Measurements from ENCODE around the gene AGAP1.

The AGAP1 gene

GRCh38 chr2:235603659-235604058, 109.8 kb downstream of the AGAP1 start:
- H3K9me3 ChIP-seq (ENCODE audit: control insufficient read depth, insufficient read depth, low read length) = no peaks in the 10 kb centered on the region
- no peaks in the 10 kb centered on the region for H3K4me1 ChIP-seq (ENCODE audit: control insufficient read depth, low read length)
- TF ChIP-seq CTCF (IDR thresholded peaks at IDR 0.05; ENCODE audit: low read depth, low read length, poor library complexity, severe bottlenecking) = no peak
- no peak for TF ChIP-seq EZH2phosphoT487 (IDR thresholded peaks at IDR 0.05; ENCODE audit: borderline replicate concordance, low read length)
- no peaks in the 10 kb centered on the region for H4K20me1 ChIP-seq (ENCODE audit: control insufficient read depth, insufficient read depth, low read depth, low read length)
- H3K36me3 ChIP-seq (ENCODE audit: control insufficient read depth, low read length) = no peaks in the 10 kb centered on the region
- H3F3A ChIP-seq (ENCODE audit: control insufficient read depth, insufficient read depth) = no peaks in the 10 kb centered on the region
- H3K4me3 ChIP-seq (ENCODE audit: low read length) = no peak overlapping the region
- no peak overlapping the region for H3K27ac ChIP-seq (ENCODE audit: low read depth, low read length)
- no peaks in the 10 kb centered on the region for H3K27me3 ChIP-seq (ENCODE audit: control insufficient read depth, low read length)
- no peaks in the 10 kb centered on the region for H3K9me2 ChIP-seq (replicated peaks; ENCODE audit: control insufficient read depth, low read length)
- H3K4me2 ChIP-seq (ENCODE audit: low read length) = no peak overlapping the region
- H3K79me2 ChIP-seq (ENCODE audit: control insufficient read depth, low read length) = no peaks in the 10 kb centered on the region

- Histone ChIP-seq H3K9me2 (replicated peaks; ENCODE audit: control insufficient read depth, low read length) (no peaks in the 10 kb centered on the region), H3K9me3 (ENCODE audit: control insufficient read depth, insufficient read depth, low read length) (no peaks in the 10 kb centered on the region), H3K27ac (ENCODE audit: low read depth, low read length) (no peak overlapping the region), H3K27me3 (ENCODE audit: control insufficient read depth, low read length) (no peaks in the 10 kb centered on the region), H4K20me1 (ENCODE audit: control insufficient read depth, insufficient read depth, low read depth, low read length) (no peaks in the 10 kb centered on the region), H3K4me1 (ENCODE audit: control insufficient read depth, low read length) (no peaks in the 10 kb centered on the region), H3F3A (ENCODE audit: control insufficient read depth, insufficient read depth) (no peaks in the 10 kb centered on the region), H3K36me3 (ENCODE audit: control insufficient read depth, low read length) (no peaks in the 10 kb centered on the region), H3K79me2 (ENCODE audit: control insufficient read depth, low read length) (no peaks in the 10 kb centered on the region), H3K4me3 (ENCODE audit: low read length) (no peak overlapping the region), H3K4me2 (ENCODE audit: low read length) (no peak overlapping the region)
- TF ChIP-seq CTCF (IDR thresholded peaks at IDR 0.05; ENCODE audit: low read depth, low read length, poor library complexity, severe bottlenecking) (no peak), EZH2phosphoT487 (IDR thresholded peaks at IDR 0.05; ENCODE audit: borderline replicate concordance, low read length) (no peak)
These were observed 111.6 kb downstream of the AGAP1 start for GRCh38 chr2:235605312-235606003.

GRCh38 chr2:235606004-235606715, 112.3 kb downstream of the AGAP1 start:
- no peak overlapping the region for H3K4me3 ChIP-seq (ENCODE audit: low read length)
- no peak overlapping the region for H3K27ac ChIP-seq (ENCODE audit: low read depth, low read length)

More at GRCh38 chr2:235606004-235606715, 112.3 kb downstream of the AGAP1 start:
- no peaks in the 10 kb centered on the region for H3F3A ChIP-seq (ENCODE audit: control insufficient read depth, insufficient read depth)
- H3K27me3 ChIP-seq (ENCODE audit: control insufficient read depth, low read length) = no peaks in the 10 kb centered on the region
- no peak overlapping the region for H3K4me2 ChIP-seq (ENCODE audit: low read length)
- no peak for TF ChIP-seq EZH2phosphoT487 (IDR thresholded peaks at IDR 0.05; ENCODE audit: borderline replicate concordance, low read length)
- TF ChIP-seq CTCF (IDR thresholded peaks at IDR 0.05; ENCODE audit: low read depth, low read length, poor library complexity, severe bottlenecking) = no peak
- H4K20me1 ChIP-seq (ENCODE audit: control insufficient read depth, insufficient read depth, low read depth, low read length) = no peaks in the 10 kb centered on the region
- H3K4me1 ChIP-seq (ENCODE audit: control insufficient read depth, low read length) = no peaks in the 10 kb centered on the region
- no peaks in the 10 kb centered on the region for H3K36me3 ChIP-seq (ENCODE audit: control insufficient read depth, low read length)
- H3K9me3 ChIP-seq (ENCODE audit: control insufficient read depth, insufficient read depth, low read length) = no peaks in the 10 kb centered on the region
- no peaks in the 10 kb centered on the region for H3K9me2 ChIP-seq (replicated peaks; ENCODE audit: control insufficient read depth, low read length)
- H3K79me2 ChIP-seq (ENCODE audit: control insufficient read depth, low read length) = no peaks in the 10 kb centered on the region

Measured in DOHH2 (cell line).